ENCODE measurements around the gene GANAB. TPM values are rescaled to one million over a fixed set of nuclear protein-coding genes. Genes with fewer than 3 reads are reported as not detected.

Gene GANAB
- total and polyA plus RNA-seq, 2 of the 13 experiments (the other 11 are each of a cell fraction or from before 2014, with no cell fraction given) = 99.5 to 234 TPM

DNA sequence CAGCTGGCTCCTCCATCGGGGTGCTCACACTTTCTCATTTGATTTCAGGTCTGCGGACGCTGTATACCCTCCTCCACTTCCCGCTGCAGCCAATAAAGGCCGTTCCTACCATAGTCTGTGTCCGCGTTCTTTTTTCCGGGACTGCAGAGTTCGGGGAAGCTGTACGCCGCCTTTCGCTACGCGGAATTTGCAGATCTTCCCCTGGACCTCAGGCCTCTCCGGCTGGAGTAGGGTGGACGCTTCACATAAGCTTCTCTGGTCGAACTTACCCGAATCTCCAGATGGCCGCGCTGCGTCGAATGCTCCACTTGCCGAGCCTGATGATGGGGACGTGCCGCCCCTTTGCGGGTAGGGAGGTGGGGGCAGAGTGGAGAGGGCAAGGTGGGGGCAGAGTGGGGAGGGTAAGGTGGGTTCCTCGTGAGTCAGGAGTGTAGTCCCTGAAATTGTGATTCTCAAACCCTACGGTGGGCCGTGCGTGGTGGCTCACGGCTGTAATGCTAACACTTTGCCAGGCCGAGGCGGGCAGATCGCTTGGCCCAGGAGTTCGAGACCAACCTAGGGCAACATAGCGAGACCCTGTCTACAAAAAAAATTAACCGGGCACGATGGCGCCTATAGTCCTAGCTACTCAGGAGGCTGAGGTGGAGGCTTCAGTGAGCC, 19.3 kb upstream of the GANAB start (continued):
- TF ChIP-seq, protein P1, sequence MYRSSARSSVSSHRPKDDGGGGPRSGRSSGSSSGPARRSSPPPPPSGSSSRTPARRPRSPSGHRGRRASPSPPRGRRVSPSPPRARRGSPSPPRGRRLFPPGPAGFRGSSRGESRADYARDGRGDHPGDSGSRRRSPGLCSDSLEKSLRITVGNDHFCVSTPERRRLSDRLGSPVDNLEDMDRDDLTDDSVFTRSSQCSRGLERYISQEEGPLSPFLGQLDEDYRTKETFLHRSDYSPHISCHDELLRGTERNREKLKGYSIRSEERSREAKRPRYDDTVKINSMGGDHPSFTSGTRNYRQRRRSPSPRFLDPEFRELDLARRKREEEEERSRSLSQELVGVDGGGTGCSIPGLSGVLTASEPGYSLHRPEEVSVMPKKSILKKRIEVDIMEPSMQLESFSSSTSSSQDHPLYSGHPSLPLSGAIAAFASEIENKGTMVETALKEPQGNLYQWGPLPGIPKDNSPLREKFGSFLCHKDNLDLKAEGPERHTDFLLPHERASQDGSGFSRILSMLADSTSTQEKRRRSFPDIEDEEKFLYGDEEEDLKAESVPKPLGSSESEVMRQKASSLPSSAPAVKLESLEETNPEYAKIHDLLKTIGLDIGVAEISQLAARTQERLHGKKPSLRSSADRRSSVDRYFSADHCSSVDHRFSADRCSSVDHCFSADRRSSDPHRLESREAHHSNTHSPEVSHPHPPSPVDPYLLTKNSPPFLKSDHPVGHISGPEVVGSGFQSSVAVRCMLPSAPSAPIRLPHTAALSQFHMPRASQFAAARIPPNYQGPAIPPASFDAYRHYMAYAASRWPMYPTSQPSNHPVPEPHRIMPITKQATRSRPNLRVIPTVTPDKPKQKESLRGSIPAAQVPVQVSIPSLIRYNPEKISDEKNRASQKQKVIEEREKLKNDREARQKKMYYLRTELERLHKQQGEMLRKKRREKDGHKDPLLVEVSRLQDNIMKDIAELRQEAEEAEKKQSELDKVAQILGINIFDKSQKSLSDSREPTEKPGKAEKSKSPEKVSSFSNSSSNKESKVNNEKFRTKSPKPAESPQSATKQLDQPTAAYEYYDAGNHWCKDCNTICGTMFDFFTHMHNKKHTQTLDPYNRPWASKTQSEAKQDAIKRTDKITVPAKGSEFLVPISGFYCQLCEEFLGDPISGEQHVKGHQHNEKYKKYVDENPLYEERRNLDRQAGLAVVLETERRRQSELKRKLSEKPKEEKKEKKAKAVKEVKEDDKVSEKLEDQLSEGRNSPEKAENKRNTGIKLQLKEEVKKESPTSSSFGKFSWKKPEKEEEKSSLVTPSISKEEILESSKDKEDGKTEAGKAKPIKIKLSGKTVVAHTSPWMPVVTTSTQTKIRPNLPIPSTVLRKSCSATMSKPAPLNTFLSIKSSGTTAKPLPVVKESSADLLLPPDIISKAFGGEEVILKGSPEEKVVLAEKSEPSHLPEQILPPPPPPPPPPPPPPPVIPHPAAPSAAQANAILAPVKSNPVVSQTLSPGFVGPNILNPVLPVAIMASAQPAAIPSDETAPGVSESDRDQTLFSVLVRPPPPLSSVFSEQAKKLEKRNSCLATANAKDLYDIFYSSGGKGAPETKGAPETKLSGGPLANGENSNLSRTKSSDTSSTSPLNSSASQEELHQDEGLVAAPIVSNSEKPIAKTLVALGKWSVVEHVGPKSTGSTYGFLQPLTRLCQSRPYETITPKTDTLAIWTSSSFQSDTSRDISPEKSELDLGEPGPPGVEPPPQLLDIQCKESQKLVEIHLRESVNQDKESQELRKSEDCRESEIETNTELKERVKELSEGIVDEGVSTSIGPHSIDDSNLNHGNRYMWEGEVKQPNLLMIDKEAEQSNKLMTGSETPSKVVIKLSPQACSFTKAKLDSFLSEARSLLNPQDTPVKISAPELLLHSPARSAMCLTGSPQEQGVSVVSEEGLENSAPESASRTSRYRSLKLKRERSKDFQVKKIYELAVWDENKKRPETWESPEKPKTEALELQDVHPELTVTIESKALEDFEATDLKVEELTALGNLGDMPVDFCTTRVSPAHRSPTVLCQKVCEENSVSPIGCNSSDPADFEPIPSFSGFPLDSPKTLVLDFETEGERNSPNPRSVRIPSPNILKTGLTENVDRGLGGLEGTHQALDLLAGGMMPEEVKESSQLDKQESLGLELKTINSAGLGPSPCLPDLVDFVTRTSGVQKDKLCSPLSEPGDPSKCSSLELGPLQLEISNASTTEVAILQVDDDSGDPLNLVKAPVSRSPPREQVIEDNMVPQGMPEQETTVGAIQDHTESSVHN (CRISPR knock-in tag; IDR thresholded peaks at IDR 0.05) = no peak
- TF ChIP-seq KAT2B (IDR thresholded peaks at IDR 0.05; ENCODE audit: borderline replicate concordance, low read depth, low read length) (no peak), ZNF30 (CRISPR knock-in tag; IDR thresholded peaks at IDR 0.05) (no peak), AGO2 (optimal IDR thresholded peaks at IDR 0.05; ENCODE audit: low read depth, low read length) (no peak), ZNF589 (CRISPR knock-in tag; conservative IDR thresholded peaks at IDR 0.05) (0 out of 2 replicates have a peak, but pooled peaks have one; percentile 13), ZNF44 (CRISPR knock-in tag; IDR thresholded peaks at IDR 0.05) (no peak), PHF5A (CRISPR knock-in tag; IDR thresholded peaks at IDR 0.05; ENCODE audit: low read depth, unreplicated experiment) (no peak), ZNF572 (CRISPR knock-in tag; IDR thresholded peaks at IDR 0.05) (no peak), MAZ (IDR thresholded peaks at IDR 0.05; ENCODE audit: borderline replicate concordance, low read depth, low read length) (no peak), MAZ (CRISPR knock-in tag; IDR thresholded peaks at IDR 0.05; ENCODE audit: low read depth) (peak; percentile 49; the same call in 1 of the 2 replicates), RORA (CRISPR knock-in tag; IDR thresholded peaks at IDR 0.05) (no peak), ZNF143 (CRISPR knock-in tag; IDR thresholded peaks at IDR 0.05) (no peak), TRIM24 (CRISPR knock-in tag; IDR thresholded peaks at IDR 0.05) (no peak)
- TF ChIP-seq, protein P2, sequence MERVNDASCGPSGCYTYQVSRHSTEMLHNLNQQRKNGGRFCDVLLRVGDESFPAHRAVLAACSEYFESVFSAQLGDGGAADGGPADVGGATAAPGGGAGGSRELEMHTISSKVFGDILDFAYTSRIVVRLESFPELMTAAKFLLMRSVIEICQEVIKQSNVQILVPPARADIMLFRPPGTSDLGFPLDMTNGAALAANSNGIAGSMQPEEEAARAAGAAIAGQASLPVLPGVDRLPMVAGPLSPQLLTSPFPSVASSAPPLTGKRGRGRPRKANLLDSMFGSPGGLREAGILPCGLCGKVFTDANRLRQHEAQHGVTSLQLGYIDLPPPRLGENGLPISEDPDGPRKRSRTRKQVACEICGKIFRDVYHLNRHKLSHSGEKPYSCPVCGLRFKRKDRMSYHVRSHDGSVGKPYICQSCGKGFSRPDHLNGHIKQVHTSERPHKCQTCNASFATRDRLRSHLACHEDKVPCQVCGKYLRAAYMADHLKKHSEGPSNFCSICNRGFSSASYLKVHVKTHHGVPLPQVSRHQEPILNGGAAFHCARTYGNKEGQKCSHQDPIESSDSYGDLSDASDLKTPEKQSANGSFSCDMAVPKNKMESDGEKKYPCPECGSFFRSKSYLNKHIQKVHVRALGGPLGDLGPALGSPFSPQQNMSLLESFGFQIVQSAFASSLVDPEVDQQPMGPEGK (CRISPR knock-in tag; IDR thresholded peaks at IDR 0.05) = peak; percentile 54; the same call in 1 of the 2 replicates
